Activated T-cell treated with anti-CD3 and anti-CD28 coated beads, Interleukin-2, amount 50 U/mL, for 1 hour (primary cell): ENCODE measurements around the gene FIGN.

ENCODE experiments used
- DNase-seq: peaks from one replicate; pipeline ENCODE4 v3.0.0-alpha.2; 2020

Gene FIGN

GRCh38 chr2:163607630-163608029 is 128.2 kb downstream of the FIGN start:
- no peak for DNase-seq

GRCh38 chr2:163606878-163607277 is 128.9 kb downstream of the FIGN start:
- no peak for DNase-seq

DNA sequence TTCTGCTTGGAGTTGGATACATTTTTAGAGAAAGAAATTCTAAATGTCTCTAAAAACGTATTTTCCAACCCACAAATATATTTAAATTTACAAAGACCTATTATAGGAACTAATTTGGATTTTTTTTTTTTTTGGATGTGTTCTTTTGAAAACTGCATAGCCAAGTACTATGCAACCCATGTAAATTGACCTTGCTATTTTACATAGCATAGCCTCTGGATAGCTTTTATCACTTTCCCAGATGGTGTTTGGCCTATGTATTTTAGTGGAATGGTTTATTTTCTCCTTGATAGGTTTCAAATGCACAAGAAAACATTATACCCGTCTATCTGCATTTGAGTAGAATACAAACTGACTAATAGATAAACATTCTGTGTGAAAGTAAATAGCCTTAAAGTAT is 130.0 kb downstream of the FIGN start:
- DNase-seq: no peak

DNA sequence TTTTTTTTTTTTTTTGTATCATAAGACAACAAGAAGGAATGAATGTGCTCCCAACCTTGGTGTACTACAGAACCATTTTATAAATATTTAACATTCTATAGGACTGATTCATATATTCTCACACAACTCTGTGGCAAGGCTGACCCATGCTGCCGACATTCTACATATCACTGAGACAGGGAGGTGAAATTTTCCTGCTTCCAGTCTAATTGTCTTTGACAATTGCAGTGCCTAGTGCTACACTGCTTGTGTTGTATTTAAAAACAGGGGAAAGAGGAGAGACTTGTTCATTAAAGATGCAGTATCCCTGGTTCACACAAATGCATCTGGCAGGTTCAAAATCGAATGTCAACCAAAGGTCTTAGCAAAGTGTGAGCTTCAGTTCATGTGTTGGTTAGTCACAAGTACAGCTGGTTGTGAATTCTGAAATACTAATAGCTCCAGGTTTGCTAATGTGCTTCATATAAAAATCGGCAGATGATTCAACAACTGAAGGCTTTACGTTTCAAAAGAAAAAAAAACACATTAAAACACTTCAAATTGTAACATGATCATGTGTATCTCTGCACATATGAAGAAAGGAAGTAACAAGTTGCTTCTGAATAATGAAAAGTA is 130.8 kb downstream of the FIGN start:
- DNase-seq: no peak

GRCh38 chr2:163602196-163602595 is 133.6 kb downstream of the FIGN start:
- DNase-seq: no peak

- DNase-seq: no peak
Measured at GRCh38 chr2:163601377-163601776, 134.4 kb downstream of the FIGN start.

DNA sequence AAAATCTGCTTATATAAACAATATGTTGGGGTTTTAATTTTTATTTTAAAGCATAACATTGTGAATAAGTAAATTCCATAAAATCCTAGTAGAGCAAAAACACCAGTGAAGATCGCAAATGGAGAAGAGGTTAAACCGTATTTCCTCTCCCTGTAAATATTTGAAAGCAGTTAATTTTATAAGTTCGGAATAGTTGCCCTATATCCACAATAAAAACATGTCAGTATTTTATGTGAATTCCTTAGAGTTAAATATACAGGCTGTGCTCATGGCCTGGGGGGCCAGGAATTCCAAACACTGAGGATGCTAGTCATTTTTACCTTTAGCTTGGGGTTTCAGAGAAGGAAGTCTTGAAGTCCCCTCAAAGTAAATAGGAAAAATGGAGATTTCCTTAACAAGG is 135.0 kb downstream of the FIGN start:
- no peak for DNase-seq

- DNase-seq: no peak
Measured at GRCh38 chr2:163595028-163595427, 140.8 kb downstream of the FIGN start.

GRCh38 chr2:163594497-163594896 is 141.3 kb downstream of the FIGN start:
- DNase-seq: no peak

GRCh38 chr2:163593982-163594381 is 141.8 kb downstream of the FIGN start:
- no peak for DNase-seq

DNA sequence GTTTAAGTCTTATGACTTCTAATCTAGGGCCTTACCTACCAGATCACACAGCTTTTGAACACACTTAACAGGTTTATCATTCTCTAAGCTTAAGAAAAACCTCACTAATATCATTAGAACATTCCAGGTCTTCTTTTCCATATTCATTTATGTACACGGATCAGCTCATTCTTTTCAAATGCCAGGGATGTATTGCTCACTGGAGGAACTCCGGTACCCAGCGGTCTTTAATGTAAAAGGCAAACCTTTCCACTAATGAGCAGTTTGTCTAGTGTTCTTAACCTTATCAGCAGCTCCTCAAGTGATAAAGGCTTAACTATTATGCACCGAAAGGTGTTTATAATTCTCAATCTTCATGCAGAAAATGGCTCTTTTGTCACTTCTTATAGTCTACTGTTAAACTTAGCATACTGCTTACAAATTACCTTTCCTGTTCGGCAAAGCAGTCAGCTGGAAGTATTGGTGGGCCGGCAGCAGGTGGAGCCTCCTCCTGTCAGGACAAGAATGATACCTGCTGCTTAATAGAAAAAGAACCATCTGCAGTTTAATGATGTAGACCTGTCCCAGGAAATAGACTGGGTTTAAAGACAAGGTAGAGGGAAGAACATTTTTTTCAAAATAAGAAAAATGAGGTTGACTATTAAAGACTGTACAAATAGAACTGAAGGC is 142.7 kb downstream of the FIGN start:
- DNase-seq: no peak

DNA sequence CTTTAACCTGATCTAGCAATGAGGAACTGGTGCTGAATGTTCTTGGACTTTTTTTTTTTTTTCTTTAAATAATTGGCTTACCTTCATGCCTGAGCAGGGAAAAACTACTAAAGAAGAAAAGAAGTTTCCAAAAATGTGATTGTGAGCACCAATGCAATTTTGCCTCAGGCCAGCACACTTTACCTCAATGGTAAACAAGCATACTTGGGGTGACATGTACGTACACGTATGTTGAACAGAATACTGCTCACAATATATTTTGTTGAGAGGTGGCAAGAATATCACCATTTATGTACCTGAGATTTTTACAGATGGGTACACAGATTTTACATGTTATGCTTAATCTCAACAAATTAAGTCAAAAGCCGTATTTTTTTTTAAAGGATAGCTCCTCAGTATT is 144.3 kb downstream of the FIGN start:
- DNase-seq: no peak

DNA sequence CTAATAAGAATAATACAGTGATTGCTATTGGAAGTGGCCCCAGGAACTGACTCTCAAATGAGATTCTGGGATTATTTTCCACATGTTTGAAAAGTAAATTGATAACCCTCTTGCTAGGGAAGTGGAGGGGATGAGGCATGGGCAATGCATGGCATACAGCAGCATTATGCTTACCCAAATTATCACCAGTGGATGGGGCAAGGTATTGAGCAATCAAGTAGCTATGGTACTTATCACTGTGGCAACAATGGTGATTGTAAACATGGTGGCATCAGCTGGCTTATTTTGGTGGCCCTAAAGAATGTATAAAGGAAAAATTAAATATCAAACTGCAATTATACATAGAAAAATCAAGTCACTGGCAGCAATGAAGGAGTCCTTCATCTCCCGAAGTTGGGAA is 155.1 kb downstream of the FIGN start:
- DNase-seq: no peak

GRCh38 chr2:163574309-163574708 is 161.5 kb downstream of the FIGN start:
- no peak for DNase-seq

DNA sequence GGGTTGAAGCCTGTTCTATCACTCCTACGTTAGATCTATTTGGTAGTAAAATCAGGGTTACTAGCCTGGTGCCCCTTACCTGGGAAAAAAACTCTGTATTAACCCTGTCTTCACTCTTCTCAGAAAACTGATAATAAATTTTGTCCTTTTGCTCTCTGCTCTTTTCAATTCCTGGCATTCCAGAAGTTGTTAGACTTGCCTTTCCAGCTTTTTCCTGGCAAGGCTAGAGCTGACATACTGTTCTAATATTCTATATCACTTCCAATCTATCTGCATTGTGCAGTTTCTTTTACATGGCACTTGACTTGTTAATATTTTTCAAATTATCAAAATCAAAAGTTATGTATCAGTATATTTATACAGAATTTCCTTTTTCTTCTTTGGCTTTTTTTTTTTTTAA is 162.2 kb downstream of the FIGN start:
- DNase-seq: no peak

DNA sequence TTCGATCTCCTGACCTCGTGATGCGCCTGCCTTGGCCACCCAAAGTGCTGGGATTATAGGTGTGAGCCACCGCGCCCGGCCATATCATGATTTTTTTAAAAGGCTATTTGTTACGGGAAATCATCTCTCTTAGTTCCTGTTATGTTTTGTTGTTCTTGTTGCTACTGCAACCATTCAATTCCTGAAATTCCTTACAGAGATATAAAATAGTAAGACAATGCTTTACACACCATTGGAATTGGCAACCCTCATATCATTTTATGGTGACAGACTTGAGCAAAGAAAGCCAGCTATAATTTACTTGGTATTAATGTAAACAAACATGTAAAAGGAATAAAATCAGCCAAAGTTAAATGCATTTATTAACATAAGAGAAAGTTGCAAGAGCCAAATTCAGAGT is 163.0 kb downstream of the FIGN start:
- DNase-seq: no peak

GRCh38 chr2:163571423-163572102 is 164.2 kb downstream of the FIGN start:
- no peak for DNase-seq

DNA sequence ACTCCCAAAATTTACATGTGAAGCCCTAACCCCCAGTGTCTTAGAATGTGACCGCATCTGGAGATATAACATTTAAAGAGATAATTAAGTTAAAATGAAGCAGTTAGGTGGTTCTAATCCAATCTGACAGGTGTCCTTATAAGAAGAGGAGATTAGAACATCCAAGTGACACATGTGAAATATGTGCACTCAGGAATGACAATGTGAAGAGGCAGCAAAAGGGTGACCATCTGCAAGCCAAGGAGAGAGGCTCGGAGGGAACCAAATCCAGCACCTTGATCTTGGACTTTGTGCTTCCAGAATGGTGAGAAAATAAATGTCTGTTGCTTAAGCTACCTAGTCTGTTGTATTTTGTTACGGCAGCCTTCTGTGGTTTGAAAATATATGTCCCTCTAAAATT is 165.4 kb downstream of the FIGN start:
- DNase-seq: no peak

DNA sequence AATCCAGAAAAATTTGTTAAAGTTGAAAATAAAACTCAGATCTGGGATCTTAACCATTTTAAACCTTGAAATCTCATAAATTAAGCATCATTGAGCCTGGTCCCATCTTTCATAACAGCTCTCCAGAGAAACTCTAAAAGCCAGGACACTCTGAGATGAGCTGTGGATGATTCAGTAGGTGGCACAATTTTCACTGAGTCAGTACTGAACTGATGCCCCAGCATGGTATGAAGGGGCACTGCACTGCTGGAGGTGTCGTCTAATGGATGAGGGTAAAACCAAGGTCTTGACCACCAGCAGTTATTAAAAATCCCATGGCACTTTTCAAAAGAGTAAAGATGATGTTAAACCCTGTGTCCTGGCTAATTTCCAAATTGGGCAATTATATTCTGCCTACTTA is 170.6 kb downstream of the FIGN start:
- no peak for DNase-seq

DNA sequence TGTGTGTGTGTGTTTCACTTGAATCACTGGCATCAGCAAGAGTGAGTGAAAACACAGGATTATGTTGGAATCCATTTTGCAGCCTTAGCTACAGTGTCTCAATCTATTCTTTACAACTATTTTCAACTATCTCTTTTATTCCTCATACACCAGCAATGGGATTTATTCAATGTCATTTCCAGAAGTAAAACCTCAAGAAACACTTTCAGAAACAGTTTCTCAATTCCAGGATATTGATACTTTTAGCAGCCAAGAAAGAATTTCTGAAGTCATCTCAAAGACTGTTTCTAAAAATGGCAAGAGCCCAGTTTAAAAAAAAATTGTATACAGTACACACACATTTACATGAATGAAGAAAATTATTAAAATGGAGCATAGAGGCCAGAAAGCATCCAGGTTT is 171.6 kb downstream of the FIGN start:
- DNase-seq: no peak

DNA sequence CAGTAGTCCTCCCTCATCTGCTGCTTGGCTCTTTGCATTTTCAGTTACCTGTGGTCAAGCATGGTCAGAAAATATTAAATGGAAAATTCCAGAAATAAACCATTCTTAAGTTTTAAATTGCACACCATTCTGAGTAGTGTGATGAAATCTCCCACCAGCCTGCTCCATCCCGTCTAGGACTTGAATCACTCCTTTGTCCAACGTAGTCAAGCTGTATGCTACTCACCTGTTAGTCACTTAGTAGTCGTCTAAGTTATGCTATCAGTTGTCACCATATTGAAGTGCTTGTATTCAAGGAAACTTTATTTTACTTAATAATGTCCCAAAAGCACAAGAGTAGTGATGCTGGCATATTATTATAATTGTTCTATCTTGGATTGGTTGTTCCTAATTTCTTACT is 172.5 kb downstream of the FIGN start:
- DNase-seq: no peak

- DNase-seq: no peak
Measured at GRCh38 chr2:163558251-163559021, 177.4 kb downstream of the FIGN start.

GRCh38 chr2:163556511-163556910 is 179.3 kb downstream of the FIGN start:
- DNase-seq: no peak

DNA sequence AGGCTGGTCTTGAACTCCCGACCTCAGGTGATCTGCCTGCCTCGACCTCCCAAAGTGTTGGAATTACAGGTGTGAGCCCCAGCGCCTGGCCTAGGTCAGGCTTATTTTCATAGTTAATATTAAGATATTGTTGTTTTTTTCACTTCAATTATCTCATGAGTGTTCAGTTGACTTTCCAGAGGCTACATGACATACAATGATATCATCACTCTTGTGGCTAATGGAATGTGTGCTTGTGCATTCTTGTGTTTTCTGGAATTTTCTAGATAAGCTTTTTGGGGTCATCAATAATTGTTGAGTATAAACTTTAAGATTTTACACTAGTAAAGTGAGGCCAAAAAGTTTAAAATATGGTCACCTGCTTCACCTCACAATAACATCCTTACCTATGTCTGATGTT is 180.9 kb downstream of the FIGN start:
- DNase-seq: no peak
